Spleen (tissue), 7 donors: ENCODE measurements around the gene TFE3.

Experiments
- POLR2A ChIP-seq, 3 donors: fragments of 450-650 bp; IDR thresholded peaks; one replicate each; pipeline ENCODE4 v1.5.1; 2017; ENCODE audit warnings: antibody characterized with exemption in 3 of 3, mild to moderate bottlenecking in 1 of 3
- POLR2AphosphoS5 ChIP-seq, 3 donors: sonication (generic); formaldehyde crosslinking; IDR thresholded peaks; one replicate each; pipeline ENCODE4 v1.5.1; 2017; ENCODE audit warnings: antibody characterized with exemption in 3 of 3
- TF ChIP-seq, protein P1 (sequence below), 11 experiments: fragments of 200-600 bp in 7 of 11; fragments of 450-650 bp in 4 of 11; sonication (generic) in 4 of 11; IDR thresholded peaks in 8 of 11; conservative IDR thresholded peaks in 3 of 11; 1 replicate in 7 of 11; 2 replicates in 4 of 11; pipeline versions ENCODE4 v1.4.0 to v1.8.0; 2016 to 2021; ENCODE audit warnings: antibody characterized with exemption in 11 of 11, inconsistent platforms in 4 of 11, mild to moderate bottlenecking in 1 of 11
- donor health status: DM: no; HTN: no; CAD: no; lungs with moderate emphysema.
- donor health status: DM: no; HTN: no; CAD: no.
- donor health status: DM: no; HTN: no; CAD: no.

DNA sequence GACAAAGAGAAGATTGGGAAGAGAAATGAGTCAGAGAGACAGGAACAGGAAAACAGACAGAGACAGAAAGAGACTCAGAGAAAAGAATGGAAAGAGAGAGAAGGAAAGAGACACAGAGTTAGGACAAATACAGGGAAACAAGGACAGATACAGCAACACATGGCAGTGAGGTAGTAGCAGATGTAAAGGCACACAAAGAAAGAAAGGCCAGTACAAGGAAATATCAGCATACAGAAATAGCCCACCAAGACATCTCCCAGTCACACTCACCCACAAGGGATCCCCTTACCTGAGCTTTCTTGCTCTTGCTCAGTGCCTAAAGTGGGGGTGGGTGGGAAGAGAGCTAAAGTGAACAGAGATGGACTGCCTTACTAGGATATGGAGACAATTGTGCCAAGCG, 45.3 kb downstream of the TFE3 start:
- TF ChIP-seq POLR2AphosphoS5 (IDR thresholded peaks at IDR 0.05) (no peak), POLR2A (IDR thresholded peaks at IDR 0.05) (no peak)
- TF ChIP-seq, protein P1, sequence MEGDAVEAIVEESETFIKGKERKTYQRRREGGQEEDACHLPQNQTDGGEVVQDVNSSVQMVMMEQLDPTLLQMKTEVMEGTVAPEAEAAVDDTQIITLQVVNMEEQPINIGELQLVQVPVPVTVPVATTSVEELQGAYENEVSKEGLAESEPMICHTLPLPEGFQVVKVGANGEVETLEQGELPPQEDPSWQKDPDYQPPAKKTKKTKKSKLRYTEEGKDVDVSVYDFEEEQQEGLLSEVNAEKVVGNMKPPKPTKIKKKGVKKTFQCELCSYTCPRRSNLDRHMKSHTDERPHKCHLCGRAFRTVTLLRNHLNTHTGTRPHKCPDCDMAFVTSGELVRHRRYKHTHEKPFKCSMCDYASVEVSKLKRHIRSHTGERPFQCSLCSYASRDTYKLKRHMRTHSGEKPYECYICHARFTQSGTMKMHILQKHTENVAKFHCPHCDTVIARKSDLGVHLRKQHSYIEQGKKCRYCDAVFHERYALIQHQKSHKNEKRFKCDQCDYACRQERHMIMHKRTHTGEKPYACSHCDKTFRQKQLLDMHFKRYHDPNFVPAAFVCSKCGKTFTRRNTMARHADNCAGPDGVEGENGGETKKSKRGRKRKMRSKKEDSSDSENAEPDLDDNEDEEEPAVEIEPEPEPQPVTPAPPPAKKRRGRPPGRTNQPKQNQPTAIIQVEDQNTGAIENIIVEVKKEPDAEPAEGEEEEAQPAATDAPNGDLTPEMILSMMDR (IDR thresholded peaks at IDR 0.05 in 8 of 11, conservative IDR thresholded peaks at IDR 0.05 in 3 of 11): no peak
